ENCODE results near the gene CANT1.

Gene CANT1

GRCh38 chr17:79051306-79051705, 41.7 kb upstream of the CANT1 start:
- H3K4me3 ChIP-seq (ENCODE audit: low read depth, low read length), result no peak overlapping the region
- no peak for TF ChIP-seq CTCF (IDR thresholded peaks at IDR 0.05; ENCODE audit: low read depth, low read length)

- TF ChIP-seq CTCF (IDR thresholded peaks at IDR 0.05; ENCODE audit: low read depth, low read length), result no peak
Observed at GRCh38 chr17:79050551-79050950, 41.0 kb upstream of the CANT1 start.

GRCh38 chr17:79049821-79050220, 40.3 kb upstream of the CANT1 start:
- no peak for TF ChIP-seq CTCF (IDR thresholded peaks at IDR 0.05; ENCODE audit: low read depth, low read length)
- H3K4me3 ChIP-seq (ENCODE audit: low read depth, low read length), result no peak overlapping the region

More at GRCh38 chr17:79050551-79050950, 41.0 kb upstream of the CANT1 start:
- H3K4me3 ChIP-seq (ENCODE audit: low read depth, low read length), result no peak overlapping the region

- TF ChIP-seq CTCF (IDR thresholded peaks at IDR 0.05; ENCODE audit: low read depth, low read length), result no peak
- no peak overlapping the region for H3K4me3 ChIP-seq (ENCODE audit: low read depth, low read length)
Observed at GRCh38 chr17:79048826-79049755, 39.5 kb upstream of the CANT1 start.

GRCh38 chr17:79047923-79048825, 38.6 kb upstream of the CANT1 start:
- no peak for TF ChIP-seq CTCF (IDR thresholded peaks at IDR 0.05; ENCODE audit: low read depth, low read length)
- no peak overlapping the region for H3K4me3 ChIP-seq (ENCODE audit: low read depth, low read length)

- no peak overlapping the region for H3K4me3 ChIP-seq (ENCODE audit: low read depth, low read length)
- TF ChIP-seq CTCF (IDR thresholded peaks at IDR 0.05; ENCODE audit: low read depth, low read length), result no peak
Observed at GRCh38 chr17:79047291-79047920, 37.8 kb upstream of the CANT1 start.
